Subcutaneous adipose tissue (tissue), 4 donors: ENCODE results near the gene THSD4. TPM values are rescaled to one million over a fixed set of nuclear protein-coding genes. Genes with fewer than 3 reads are reported as not detected.

ENCODE experiments used
- total RNA-seq, 4 donors: library from RNA; depleted of rRNA; stranded (reverse); fragments of >200 nt; gene quantifications; one replicate each; pipeline ENCODE4 v1.1.0, GENCODE V29; 2016
- TF ChIP-seq, protein P1 (sequence below): fragments of 450-650 bp; IDR thresholded peaks from one replicate; pipeline ENCODE4 v1.5.1; 2016; ENCODE audit warnings: low read depth, mild to moderate bottlenecking, control low read depth, antibody characterized with exemption, moderate library complexity

Gene THSD4
- total RNA-seq, 4 donors from 2014 or later = 0.17 to 0.94 (median 0.63) TPM

DNA sequence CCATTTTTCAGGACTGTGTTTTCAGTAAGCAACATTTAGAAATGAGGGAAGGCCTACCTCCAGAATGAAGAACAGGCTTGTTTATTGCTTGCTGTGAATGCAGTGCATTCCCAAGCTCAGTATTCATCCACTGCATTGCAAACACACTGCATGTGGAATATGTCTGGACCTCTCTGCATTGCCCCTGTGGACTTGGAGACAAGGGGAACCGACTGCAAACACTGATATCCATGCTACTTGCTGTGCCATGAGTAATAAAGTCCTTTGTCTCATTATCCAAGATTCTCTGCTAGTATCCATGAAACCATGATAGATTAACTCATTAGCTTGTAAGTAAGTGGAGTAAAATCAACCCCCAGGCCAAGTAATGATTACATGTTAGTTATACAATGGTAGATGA is 393.9 kb downstream of the THSD4 start:
- TF ChIP-seq, protein P1, sequence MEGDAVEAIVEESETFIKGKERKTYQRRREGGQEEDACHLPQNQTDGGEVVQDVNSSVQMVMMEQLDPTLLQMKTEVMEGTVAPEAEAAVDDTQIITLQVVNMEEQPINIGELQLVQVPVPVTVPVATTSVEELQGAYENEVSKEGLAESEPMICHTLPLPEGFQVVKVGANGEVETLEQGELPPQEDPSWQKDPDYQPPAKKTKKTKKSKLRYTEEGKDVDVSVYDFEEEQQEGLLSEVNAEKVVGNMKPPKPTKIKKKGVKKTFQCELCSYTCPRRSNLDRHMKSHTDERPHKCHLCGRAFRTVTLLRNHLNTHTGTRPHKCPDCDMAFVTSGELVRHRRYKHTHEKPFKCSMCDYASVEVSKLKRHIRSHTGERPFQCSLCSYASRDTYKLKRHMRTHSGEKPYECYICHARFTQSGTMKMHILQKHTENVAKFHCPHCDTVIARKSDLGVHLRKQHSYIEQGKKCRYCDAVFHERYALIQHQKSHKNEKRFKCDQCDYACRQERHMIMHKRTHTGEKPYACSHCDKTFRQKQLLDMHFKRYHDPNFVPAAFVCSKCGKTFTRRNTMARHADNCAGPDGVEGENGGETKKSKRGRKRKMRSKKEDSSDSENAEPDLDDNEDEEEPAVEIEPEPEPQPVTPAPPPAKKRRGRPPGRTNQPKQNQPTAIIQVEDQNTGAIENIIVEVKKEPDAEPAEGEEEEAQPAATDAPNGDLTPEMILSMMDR = no peak

DNA sequence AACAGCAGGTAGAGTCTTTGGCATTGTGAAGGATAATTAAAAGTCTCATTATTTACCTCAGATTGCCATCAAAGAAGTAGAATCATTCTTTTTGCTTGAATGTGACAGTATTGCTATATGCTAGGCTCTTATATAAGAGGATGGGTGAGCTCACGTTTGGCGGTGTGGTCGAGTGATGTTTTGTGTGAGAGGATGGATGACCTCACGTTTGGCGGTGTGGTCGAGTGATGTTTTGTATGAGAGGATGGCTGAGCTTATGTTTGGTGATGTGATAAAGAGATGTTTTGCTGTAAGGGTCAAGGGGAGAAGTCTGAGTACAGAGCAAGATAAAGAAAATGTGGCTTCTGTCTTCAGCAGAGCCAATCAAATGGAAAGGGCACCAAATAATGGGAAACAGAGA is 395.5 kb downstream of the THSD4 start:
- TF ChIP-seq, protein P1 = no peak

DNA sequence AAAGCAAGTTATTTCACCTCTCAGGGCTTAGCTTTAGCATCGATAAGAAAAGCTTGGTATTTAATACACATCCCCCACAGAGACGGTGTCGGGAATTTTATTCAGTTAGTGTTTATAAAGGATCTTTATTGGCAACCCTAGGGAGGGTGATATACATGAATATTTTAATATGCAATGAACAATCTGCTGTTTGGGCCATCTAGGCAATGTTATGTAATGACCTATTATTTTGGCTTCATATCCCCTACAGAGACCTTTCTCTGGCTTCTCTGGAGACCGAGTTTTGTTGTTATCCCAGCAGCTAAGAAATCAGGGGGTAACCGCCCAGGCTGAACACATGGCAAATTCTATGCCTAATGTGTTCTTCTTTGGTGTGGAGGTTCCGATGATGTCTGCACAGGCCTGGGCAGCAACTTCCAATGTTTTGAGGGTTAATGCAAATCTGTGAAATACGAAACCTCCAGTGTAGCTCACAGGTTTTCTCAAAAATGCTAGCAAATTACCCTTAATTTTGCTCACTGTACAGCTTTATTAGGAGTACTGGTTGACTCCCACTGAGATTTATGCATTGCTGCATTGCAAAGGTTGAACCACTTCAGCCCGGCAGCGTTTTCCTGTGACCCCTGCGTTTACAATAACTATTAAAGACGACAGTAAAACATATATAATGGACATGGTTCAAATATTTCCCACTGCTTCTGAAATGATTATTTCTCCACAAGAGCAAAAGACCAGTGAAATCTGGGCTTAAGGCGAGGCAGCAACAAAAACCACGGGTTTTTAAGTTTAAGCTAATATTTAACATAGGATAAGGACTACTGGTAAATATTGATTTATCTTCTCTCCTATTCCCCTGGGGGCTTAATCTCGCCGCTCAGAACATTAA is 396.8 kb downstream of the THSD4 start:
- TF ChIP-seq, protein P1 = no peak

DNA sequence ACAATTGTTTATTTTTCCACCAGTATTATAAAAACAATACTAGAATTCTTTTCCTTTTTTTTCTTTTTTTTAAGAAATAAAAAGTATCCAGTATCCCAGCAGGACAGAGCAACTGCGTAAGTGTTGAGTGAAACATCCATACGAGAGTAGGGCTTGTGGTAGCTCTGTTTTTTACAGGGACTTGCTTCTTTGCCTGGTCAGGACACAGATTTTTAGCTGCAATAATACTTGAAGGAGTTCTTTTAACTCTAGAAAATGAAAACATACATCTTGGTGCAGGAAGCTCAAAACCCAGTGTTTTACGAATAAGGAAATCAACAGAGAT is 397.4 kb downstream of the THSD4 start:
- TF ChIP-seq, protein P1 = no peak

DNA sequence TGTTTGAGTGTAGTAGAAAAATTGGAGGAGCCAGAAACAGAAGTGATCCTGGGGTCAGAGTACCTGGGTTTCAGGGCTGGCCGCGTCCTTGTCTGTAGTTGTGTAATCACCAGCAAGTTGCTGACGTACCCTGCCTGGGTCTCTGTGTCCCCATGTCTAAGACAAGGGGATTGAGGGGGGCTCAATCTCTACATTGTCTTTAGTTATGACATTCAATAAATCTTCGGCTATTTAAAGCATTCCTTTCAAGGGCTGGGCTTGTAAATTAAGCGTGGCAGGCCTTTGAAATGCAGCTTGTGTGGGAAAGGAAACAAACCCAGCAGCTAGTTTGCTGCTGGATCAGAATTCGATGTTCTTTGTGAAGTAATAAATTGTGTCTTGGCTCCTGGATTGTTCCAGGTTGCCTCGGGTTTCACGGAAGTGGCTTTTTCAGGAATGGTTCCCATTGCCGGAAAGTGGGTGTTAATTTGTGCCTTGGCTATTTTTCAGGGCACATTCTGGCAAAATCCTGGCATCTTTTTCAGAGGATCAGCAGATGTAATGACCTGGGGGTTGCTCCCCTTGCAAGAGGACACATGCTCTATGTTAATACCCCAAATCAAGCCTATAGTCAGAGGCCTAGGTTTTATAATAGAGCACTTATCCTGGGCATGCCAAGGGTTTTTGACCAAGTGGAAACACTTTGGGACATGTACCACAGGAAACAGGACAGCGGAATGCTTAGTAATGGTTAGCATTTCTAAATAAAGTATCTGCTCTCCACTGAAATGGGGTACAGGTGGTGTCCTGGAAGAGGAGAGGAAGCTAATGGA is 400.3 kb downstream of the THSD4 start:
- TF ChIP-seq, protein P1 = no peak

DNA sequence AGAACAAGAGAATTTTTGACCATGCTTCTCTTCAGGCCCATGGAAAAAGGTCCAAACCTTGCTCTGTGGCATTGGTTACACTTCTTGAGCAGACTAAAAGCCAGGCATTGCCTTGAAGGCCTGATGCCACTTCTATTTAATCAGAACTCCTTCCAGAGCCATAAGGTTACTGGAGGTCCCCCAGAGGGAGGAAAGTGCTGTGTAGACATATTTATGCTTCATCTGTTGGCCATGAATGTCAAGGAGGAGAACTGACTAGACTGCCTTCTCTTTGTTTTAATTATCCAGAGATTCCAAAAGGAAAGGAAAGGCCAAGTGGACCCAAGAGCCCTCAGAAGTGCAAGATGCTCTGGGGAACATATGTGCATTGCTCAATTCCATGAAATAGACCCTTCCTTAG is 402.5 kb downstream of the THSD4 start:
- TF ChIP-seq, protein P1 = no peak

DNA sequence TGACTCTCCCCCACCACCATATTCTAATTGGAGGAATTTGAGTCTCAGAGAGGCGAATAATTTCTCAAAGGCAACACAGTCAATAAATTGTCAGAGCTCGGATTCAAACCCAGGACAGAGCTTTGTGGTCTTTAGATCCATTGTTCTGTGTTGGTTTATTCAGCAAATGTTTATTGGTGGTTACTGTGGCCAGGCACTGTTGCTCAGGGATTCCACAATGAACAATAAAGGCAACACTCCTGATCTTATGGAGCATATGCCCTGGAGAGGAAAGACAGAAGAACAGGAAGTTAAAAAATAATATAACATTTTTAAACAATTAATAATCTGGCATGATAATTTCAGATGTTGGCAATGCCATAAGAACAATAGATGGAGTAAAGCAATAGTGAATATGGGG is 403.4 kb downstream of the THSD4 start:
- TF ChIP-seq, protein P1 = no peak
